ENCODE measurements around the gene SLC6A14.

Gene SLC6A14

DNA sequence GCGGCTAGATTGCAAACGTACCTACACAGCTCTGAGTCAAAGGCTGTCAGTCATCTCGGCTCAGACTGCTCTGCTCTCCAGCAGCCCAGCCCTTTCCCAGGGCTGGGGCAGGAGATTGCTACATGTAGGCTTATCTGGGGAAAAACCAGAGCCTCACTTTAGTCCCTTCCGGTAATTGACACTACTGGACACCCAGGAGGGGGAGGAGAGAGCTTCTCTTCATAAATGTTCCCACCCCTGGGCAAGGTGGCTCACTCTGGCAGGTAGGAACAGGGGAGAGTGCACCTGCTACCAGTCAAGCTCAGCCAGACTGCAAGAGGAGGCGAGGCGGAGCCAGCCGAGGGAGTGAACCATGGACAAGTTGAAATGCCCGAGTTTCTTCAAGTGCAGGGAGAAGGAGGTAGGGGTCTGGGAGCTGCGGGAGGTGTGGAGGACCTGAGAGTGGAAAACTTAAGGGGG lies at the start of gene SLC6A14:
Gene SLC6A14 (plus strand): TSS at position 249 of the 459 bp plus-strand sequence. CDS start 104 bp downstream, at position 353.
- DNase-seq (ENCODE audit: low read depth in 2 of 2), result no peak

DNA sequence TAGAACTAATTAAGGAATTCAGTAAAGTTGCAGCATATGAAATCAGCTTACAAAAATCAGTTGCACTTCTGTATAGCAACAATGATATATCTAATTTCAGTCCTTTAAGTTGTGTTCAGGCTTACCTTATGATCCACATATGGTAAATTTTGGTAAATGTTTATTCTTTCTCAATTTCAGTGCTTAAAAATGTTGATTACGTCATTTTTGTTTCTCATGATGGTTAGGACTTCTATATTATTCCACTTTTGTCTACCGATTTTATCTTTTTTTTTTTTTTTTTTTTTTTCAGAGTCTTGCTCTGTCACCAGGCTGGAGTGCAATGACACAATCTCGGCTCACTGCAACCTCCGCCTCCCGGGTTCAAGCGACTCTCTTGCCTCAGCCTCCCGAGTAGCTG lies 40.7 kb upstream of the SLC6A14 start:
- no peak for DNase-seq (ENCODE audit: low read depth in 2 of 2)

DNA sequence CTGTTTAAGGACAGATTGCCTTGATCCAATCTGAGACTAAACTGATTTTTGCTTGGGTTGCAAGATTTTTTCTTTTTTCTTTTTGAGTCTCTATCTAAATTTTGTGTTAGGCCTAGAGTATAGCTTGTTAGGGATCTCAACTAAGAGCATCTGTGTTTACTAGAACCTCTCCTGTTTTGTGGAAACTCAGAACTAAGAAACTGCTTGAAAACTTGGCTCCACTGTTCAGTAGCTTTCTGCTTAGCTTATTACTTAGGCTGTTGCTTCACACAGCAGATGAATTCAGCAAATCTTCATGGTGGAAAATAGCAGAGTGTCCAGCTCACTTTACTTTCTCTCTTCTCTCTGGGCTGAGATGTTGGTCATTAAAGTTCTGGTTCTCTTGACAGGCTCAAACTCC lies 36.7 kb upstream of the SLC6A14 start:
- DNase-seq (ENCODE audit: low read depth in 2 of 2), result no peak

- no peak for DNase-seq (ENCODE audit: low read depth in 2 of 2)
Observed at GRCh38 chrX:116409219-116409618, 27.2 kb upstream of the SLC6A14 start.

DNA sequence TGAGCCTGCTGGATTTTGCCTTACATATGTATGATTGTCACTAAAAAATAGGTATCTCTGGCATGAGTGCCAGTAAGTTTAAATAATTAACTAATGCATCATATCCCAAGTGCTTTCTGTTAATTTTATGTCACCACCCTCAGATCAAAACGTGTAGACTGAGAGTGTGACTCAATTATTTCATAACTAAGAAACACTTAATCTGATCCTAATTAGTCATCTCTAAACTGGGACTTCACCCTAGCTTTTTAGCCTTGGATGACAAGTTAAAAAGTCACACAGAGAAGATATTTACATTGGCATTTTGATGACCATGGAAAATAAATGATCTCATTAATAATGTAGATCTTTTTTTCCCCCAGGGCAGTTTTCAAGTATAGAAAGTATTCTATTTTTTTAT lies 23.1 kb upstream of the SLC6A14 start:
- DNase-seq (ENCODE audit: low read depth in 2 of 2), result no peak

- DNase-seq (ENCODE audit: low read depth in 2 of 2), result no peak
Observed at GRCh38 chrX:116417214-116417613, 19.2 kb upstream of the SLC6A14 start.

- DNase-seq (ENCODE audit: low read depth in 2 of 2), result no peak
Observed at GRCh38 chrX:116417968-116418367, 18.4 kb upstream of the SLC6A14 start.

- DNase-seq (ENCODE audit: low read depth in 2 of 2), result no peak
Observed at GRCh38 chrX:116427978-116428377, 8.4 kb upstream of the SLC6A14 start.

DNA sequence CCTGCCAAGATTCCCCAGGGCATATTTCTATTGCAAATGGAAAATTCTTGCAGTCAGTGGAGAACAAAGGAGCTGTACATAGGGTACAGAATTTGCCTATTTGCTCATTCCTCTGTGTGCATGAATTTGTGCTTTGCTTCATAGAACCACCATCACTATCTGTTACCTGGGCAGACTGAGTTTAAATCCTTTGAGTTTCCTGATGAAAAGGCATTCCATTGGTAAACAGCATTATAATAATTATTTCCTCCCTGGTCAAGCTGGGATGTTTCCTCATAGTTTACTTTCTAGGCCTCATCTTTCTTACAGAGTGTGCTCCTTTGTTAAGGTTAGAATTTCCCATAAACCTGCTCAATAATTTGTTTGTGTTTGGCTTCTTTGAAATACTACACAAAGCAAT lies 809 bp upstream of the SLC6A14 start:
- no peak for DNase-seq (ENCODE audit: low read depth in 2 of 2)

- no peak for DNase-seq (ENCODE audit: low read depth in 2 of 2)
Observed at GRCh38 chrX:116449156-116449555, 12.8 kb downstream of the SLC6A14 start.

DNA sequence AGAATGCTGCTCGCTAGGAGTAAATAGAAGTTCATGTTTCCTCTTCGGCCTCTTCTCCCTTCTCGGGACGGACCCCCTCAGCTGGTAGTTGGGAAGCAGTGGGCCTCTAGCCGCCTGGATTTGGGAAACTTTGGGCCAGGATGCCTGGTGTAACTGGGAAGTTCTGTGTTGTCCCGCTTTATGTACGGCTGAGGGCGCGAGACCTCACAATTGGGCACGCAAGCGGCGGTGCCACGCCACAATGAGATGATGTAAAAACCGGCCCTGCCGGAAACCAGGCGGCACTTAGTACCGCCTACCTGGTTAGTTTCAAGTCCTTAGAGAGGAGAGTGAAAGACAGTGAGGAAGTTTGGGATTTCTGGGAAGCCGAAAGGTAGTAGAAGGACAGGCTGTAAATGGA lies 26.4 kb downstream of the SLC6A14 start, which contains the start of gene CT83:
Gene CT83 (minus strand): TSS at position 155 of the 400 bp plus-strand sequence. CDS start 120 bp downstream, at position 35.
- DNase-seq (ENCODE audit: low read depth in 2 of 2), result no peak

DNA sequence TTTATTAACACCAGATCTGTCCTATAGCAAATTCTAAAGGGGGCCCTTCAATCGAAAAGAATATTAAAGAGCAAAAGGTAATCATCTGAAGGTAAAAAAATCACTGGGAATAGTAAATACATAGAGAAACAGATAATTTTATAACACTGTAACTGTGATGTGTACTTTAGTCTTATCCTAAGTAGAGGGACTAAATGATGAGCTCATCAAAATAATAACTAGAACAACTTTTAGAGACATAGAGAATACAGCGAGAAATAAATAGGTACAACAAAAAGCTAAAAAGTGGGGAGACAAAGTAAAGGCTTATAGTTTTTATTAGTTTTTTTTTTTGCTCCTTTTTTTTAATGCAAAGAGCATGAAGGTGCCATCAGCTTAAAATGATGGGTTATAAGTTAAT lies 43.7 kb downstream of the SLC6A14 start:
- DNase-seq (ENCODE audit: low read depth in 2 of 2), result no peak

- DNase-seq (ENCODE audit: low read depth in 2 of 2), result no peak
Observed at GRCh38 chrX:116490104-116490503, 53.7 kb downstream of the SLC6A14 start.

GRCh38 chrX:116493271-116493670 lies 56.9 kb downstream of the SLC6A14 start:
- no peak for DNase-seq (ENCODE audit: low read depth in 2 of 2)

DNA sequence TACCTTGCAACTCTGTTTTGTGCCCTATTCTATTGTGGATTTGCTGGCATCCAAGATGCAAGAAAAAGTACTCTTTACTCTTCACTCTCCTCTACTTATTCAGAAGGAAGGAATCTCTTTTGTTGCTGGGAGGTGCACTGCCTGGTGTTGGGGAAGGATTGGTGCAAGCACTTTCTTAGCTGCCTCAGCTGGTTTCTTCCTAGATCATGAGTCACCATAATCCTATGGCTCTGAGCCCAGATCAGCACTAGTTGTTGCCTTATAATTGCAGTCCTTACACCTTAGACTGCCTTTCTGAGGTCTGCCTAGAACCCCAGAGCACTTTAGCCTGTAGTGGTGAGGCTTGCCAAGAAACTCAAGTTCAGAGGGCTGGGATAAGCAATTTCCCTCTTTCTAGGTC lies 63.4 kb downstream of the SLC6A14 start:
- no peak for DNase-seq (ENCODE audit: low read depth in 2 of 2)
